ENCODE data around the gene PTPN6.

GRCh38 chr12:6961695-6962284, 10.6 kb downstream of the PTPN6 start:
- TF ChIP-seq CTCF (IDR thresholded peaks at IDR 0.05) = peak in 4 of 7 experiments; percentile 30 to 45 (median 34)
- no peak for TF ChIP-seq EP300 (IDR thresholded peaks at IDR 0.05)
